ENCODE results near the gene MINK1. TPM values are rescaled to one million over a fixed set of nuclear protein-coding genes. Genes with fewer than 3 reads are reported as not detected.

MINK1 gene
- total RNA-seq, 1 experiment from 2014 or later = 160 TPM

DNA sequence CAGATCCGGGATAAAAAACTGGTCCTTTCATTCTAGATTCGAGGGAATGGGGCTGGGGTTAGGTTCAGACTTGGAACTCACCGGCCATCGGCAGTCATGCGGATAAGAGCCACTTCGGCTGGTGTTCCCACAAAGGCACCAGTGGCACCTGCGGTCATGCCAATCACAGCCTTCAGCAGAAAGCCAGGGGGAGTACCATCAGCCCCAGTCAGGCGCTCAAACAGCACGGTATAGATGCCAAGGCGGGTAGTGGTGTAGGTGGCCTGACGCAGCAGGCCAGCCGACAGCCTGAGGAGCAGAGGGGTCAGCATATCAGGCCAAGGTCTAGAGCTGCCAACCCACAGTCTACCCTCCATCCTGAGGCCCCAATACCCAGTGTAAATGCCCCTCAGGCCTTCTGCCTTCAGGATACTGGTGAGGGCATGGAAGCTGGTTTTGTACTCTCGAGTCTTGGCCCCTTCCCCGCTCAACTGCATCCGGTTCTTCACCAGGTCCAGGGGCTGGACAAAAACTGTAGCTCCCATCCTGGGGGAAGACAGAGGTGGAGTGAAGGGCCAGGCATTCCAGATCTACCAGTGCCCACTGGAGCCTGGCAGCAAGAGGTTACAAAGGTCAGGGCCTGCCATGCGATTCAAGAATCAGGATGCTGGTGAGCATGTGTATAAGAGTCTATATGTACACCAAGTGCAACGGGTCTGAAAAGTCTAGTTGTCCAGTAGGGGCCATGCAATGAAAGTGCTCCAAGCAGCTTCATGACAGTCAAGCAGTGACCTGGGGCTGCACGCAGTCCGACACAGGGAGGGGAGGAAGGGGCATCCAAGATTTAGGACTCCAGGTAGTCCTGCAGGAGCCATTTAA lies 105.8 kb downstream of the MINK1 start:
- TF ChIP-seq, protein P1, sequence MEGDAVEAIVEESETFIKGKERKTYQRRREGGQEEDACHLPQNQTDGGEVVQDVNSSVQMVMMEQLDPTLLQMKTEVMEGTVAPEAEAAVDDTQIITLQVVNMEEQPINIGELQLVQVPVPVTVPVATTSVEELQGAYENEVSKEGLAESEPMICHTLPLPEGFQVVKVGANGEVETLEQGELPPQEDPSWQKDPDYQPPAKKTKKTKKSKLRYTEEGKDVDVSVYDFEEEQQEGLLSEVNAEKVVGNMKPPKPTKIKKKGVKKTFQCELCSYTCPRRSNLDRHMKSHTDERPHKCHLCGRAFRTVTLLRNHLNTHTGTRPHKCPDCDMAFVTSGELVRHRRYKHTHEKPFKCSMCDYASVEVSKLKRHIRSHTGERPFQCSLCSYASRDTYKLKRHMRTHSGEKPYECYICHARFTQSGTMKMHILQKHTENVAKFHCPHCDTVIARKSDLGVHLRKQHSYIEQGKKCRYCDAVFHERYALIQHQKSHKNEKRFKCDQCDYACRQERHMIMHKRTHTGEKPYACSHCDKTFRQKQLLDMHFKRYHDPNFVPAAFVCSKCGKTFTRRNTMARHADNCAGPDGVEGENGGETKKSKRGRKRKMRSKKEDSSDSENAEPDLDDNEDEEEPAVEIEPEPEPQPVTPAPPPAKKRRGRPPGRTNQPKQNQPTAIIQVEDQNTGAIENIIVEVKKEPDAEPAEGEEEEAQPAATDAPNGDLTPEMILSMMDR (conservative IDR thresholded peaks at IDR 0.05) = no peak
- TF ChIP-seq EZH2 (IDR thresholded peaks at IDR 0.05; ENCODE audit: low read depth) = no peak
- no peak for DNase-seq
- no peaks in the 10 kb centered on the region for H3K9me3 ChIP-seq (ENCODE audit: insufficient read depth, low read depth)
- BruUV-seq (replicated peaks) = TSS peak; percentile 5
- ChIA-PET POLR2A (ENCODE audit: unreplicated experiment) (interaction anchor here (2.3 kb wide), 1 partner anchor 28 kb away, joined by 19 read pairs; the partner anchor contains the start of gene SPAG7), CTCF (interaction anchor here (0.6 to 0.7 kb wide), 2 partner anchors 16 to 156 kb away, joined by 3 to 6 read pairs; no protein-coding TSS in a partner anchor)
- peak overlapping the region; percentile 93 for H3K4me3 ChIP-seq
- H3K4me1 ChIP-seq (replicated peaks; ENCODE audit: insufficient read depth) = peaks cover 30% of the 10 kb centered on the region
- H3K27ac ChIP-seq = peak overlapping the region; percentile 87
- H3F3A ChIP-seq (ENCODE audit: insufficient read depth, low read depth) = peaks cover 61% of the 10 kb centered on the region
- no peaks in the 10 kb centered on the region for H3K9me2 ChIP-seq (ENCODE audit: insufficient read depth)
- peak overlapping the region; percentile 100 for H3K4me2 ChIP-seq
- no peaks in the 10 kb centered on the region for H3K27me3 ChIP-seq (ENCODE audit: insufficient read depth, low read depth)
- peak overlapping the region; percentile 92 for H2AFZ ChIP-seq
- peaks cover 4% of the 10 kb centered on the region for H4K20me1 ChIP-seq (ENCODE audit: insufficient read depth)
- intact Hi-C loops (cut with micrococcal nuclease; ENCODE audit: unreplicated experiment) = loop anchor here (1.0 kb wide), 1 partner anchor 30 kb away; no protein-coding TSS in a partner anchor
- peaks cover 52% of the 10 kb centered on the region for H3K79me2 ChIP-seq (ENCODE audit: low read depth)
- peaks cover 18% of the 10 kb centered on the region for H3K36me3 ChIP-seq (ENCODE audit: low read depth)

DNA sequence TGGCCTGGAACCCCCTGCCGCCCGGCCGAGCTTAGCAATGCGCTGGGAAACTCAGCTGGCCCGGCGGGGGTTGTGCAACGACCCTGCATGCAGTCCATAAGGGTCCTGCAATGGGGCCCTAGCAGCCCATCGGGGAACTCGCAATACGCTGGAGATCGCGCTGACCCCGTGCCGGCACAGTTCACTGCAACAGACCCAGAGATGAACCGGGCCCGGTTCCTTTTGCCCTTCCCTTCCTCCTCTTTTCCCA lies 106.3 kb downstream of the MINK1 start:
- peaks cover 18% of the 10 kb centered on the region for H3K36me3 ChIP-seq (ENCODE audit: low read depth)
- DNase-seq = no peak
- peak overlapping the region; percentile 87 for H3K27ac ChIP-seq
- no peaks in the 10 kb centered on the region for H3K27me3 ChIP-seq (ENCODE audit: insufficient read depth, low read depth)
- H2AFZ ChIP-seq = peak overlapping the region; percentile 92
- CTCF ChIA-PET = interaction anchor here (0.7 kb wide), 1 partner anchor 16 kb away, joined by 6 read pairs; no protein-coding TSS in a partner anchor
- H3K4me1 ChIP-seq (replicated peaks; ENCODE audit: insufficient read depth) = peaks cover 24% of the 10 kb centered on the region
- H3K4me3 ChIP-seq = peak overlapping the region; percentile 93
- no peaks in the 10 kb centered on the region for H3K9me2 ChIP-seq (ENCODE audit: insufficient read depth)
- H3K4me2 ChIP-seq = peak overlapping the region; percentile 100
- no peak for TF ChIP-seq EZH2 (IDR thresholded peaks at IDR 0.05; ENCODE audit: low read depth)
- TF ChIP-seq, protein P1 (conservative IDR thresholded peaks at IDR 0.05) = no peak
- H4K20me1 ChIP-seq (ENCODE audit: insufficient read depth) = peaks cover 8% of the 10 kb centered on the region
- POLR2A ChIA-PET (ENCODE audit: unreplicated experiment) = interaction anchor here (0.6 to 2.3 kb wide), 4 partner anchors 9 to 47 kb away, joined by 3 to 20 read pairs (median 16); partner anchors contain the start of genes PFN1 and SPAG7
- H3K79me2 ChIP-seq (ENCODE audit: low read depth) = peaks cover 58% of the 10 kb centered on the region
- intact Hi-C loops (cut with micrococcal nuclease; ENCODE audit: unreplicated experiment) = loop anchor here (1.0 kb wide), 1 partner anchor 30 kb away; no protein-coding TSS in a partner anchor
- peaks cover 61% of the 10 kb centered on the region for H3F3A ChIP-seq (ENCODE audit: insufficient read depth, low read depth)
- no TSS peak for BruUV-seq (replicated peaks)
- no peaks in the 10 kb centered on the region for H3K9me3 ChIP-seq (ENCODE audit: insufficient read depth, low read depth)

GRCh38 chr17:4939796-4940554 lies 106.8 kb downstream of the MINK1 start, which contains the start of the genes RNF167 and SLC25A11:
Gene RNF167, plus strand, starts transcription at chr17:4940268. Its CDS starts 642 bp downstream, at chr17:4940910.
Gene SLC25A11, minus strand, starts transcription at chr17:4940046. Its CDS starts 136 bp downstream, at chr17:4939910.
- Histone ChIP-seq H3K79me2 (ENCODE audit: low read depth) (peaks cover 63% of the 10 kb centered on the region), H3K27ac (peak within 1 kb of the TSS; percentile 87), H3F3A (ENCODE audit: insufficient read depth, low read depth) (peaks cover 61% of the 10 kb centered on the region), H3K9me3 (ENCODE audit: insufficient read depth, low read depth) (no peaks in the 10 kb centered on the region), H3K9me2 (ENCODE audit: insufficient read depth) (no peaks in the 10 kb centered on the region), H3K4me3 (peak within 1 kb of the TSS; percentile 93), H3K4me2 (peak within 1 kb of the TSS; percentile 100), H3K36me3 (ENCODE audit: low read depth) (peaks cover 21% of the 10 kb centered on the region), H3K4me1 (replicated peaks; ENCODE audit: insufficient read depth) (peaks cover 24% of the 10 kb centered on the region), H3K27me3 (ENCODE audit: insufficient read depth, low read depth) (no peaks in the 10 kb centered on the region), H4K20me1 (ENCODE audit: insufficient read depth) (peaks cover 13% of the 10 kb centered on the region), H2AFZ (peak within 1 kb of the TSS; percentile 92)
- no TSS peak for BruUV-seq (replicated peaks)
- ChIA-PET POLR2A (ENCODE audit: unreplicated experiment) (interaction anchor here (0.5 to 2.3 kb wide), 8 partner anchors 8 to 418 kb away, joined by 3 to 20 read pairs (median 10); partner anchors contain the start of genes PFN1 and SPAG7), CTCF (interaction anchor here (0.7 to 1.4 kb wide), 4 partner anchors 17 to 150 kb away, joined by 3 to 16 read pairs (median 5); no protein-coding TSS in a partner anchor)
- TF ChIP-seq, protein P1 (conservative IDR thresholded peaks at IDR 0.05) = no peak
- TF ChIP-seq EZH2 (IDR thresholded peaks at IDR 0.05; ENCODE audit: low read depth) = no peak
- peak; percentile 98 for DNase-seq
- intact Hi-C loops (cut with micrococcal nuclease; ENCODE audit: unreplicated experiment) = loop anchor here (1.0 to 10.0 kb wide), 4 partner anchors 9 to 105 kb away; partner anchors contain the start of genes MINK1 and SPAG7

Data from PC-9 (cell line).